Measurements from ENCODE around the gene PLPPR5.

- no peak for TF ChIP-seq POLR2A (IDR thresholded peaks at IDR 0.05)
- no peak for TF ChIP-seq CTCF (IDR thresholded peaks at IDR 0.05)
Measured at GRCh38 chr1:98947071-98947470, 57.6 kb downstream of the PLPPR5 start.
